ENCODE results near the gene CFAP99. TPM values are rescaled to one million over a fixed set of nuclear protein-coding genes. Genes with fewer than 3 reads are reported as not detected.

CFAP99 gene
- total and polyA plus RNA-seq, 2 donors (not counting 1 experiment from before 2014, with no cell fraction given): not detected

DNA sequence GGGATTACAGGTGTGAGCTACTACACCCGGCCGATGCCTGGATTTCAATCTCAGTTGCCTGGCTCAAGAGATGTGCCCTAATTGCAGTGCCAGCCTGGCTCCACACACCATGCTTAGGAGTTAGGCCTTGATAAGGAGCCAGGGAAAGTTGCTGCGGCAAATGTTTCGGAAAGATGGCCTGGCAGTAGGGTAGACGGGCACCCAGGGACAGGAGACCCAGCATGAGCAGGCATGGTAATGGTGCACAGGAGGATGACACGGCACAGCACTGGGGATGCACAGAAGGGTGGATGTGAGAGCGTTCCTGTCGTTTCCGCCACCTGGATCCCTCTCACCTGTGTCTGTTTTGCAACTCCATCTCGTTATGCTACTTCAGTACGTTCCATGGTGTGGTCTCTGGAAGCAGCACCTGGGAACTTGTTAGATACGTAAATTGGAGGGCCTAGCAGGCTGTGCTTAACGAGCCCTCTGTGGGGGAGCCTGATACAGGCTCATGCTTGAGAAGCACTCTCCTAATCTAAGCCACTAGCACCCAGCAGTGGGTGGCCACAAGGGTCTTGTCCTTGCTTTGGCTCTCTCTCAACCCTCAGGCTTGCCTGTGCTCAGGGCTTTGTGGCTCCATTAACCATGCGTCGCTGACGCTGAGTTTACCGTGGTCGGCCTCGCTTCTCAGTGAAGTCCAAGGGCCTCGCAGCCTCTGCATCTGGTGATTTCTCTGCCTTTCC, 70.5 kb downstream of the CFAP99 start:
- ChIA-PET CTCF (no interaction called here), POLR2A (no interaction called here)
- intact Hi-C loops (cut with micrococcal nuclease): loop anchor here (10.0 kb wide), 2 partner anchors 356 to 446 kb away; partner anchors contain the start of gene ADD1
- DNase-seq: no peak
- TF ChIP-seq EZH2 (IDR thresholded peaks at IDR 0.05; ENCODE audit: borderline replicate concordance, insufficient read depth, low read depth, low read length, poor library complexity, severe bottlenecking): no peak
- no peak for TF ChIP-seq CTCF (IDR thresholded peaks at IDR 0.05)
- 92% methylated on average over 20 of the region's 20 CpGs for WGBS (ENCODE audit: insufficient coverage)
- no peak overlapping the region for H3K27ac Mint-ChIP-seq
- Histone ChIP-seq H3K27me3 (replicated peaks in 1 of 4; ENCODE audit: control extremely low read depth in 1 of 4, control insufficient read depth in 3 of 4, insufficient read depth in 4 of 4, low read length in 3 of 4) (no peaks in the 10 kb centered on the region), H3K36me3 (replicated peaks in 1 of 2; ENCODE audit: control extremely low read depth in 1 of 2, control insufficient read depth in 1 of 2, extremely low read depth in 1 of 2, insufficient read depth in 2 of 2, low read length in 1 of 2) (peaks cover 0 to 50% of the 10 kb centered on the region in 2 experiments), H4K20me1 (ENCODE audit: control insufficient read depth, insufficient read depth, low read length, poor library complexity, severe bottlenecking) (peaks cover 91% of the 10 kb centered on the region), H3K9me3 (ENCODE audit: control extremely low read depth in 1 of 3, control insufficient read depth in 2 of 3, insufficient read depth in 1 of 3, low read length in 2 of 3) (no peaks in the 10 kb centered on the region), H2AFZ (ENCODE audit: insufficient read depth, low read depth, low read length, poor library complexity, severe bottlenecking) (no peak overlapping the region), H3K4me3 (ENCODE audit: control extremely low read depth in 1 of 5, extremely low read depth in 1 of 5, insufficient read depth in 1 of 5, low read depth in 2 of 5, low read length in 4 of 5) (no peak overlapping the region), H3K79me2 (ENCODE audit: control insufficient read depth, insufficient read depth, low read length) (peaks cover 97% of the 10 kb centered on the region), H3K27ac (ENCODE audit: low read length in 2 of 2) (no peak overlapping the region), H3K4me2 (replicated peaks; ENCODE audit: low read depth, low read length, poor library complexity, severe bottlenecking) (no peak overlapping the region), H3K4me1 (ENCODE audit: control insufficient read depth in 2 of 2, insufficient read depth in 2 of 2, low read length in 2 of 2) (peaks cover 41 to 51% of the 10 kb centered on the region in 2 donors), H3K9ac (ENCODE audit: low read length) (no peak overlapping the region)
- no peaks in the 10 kb centered on the region for H3K27me3 Mint-ChIP-seq
- no peaks in the 10 kb centered on the region for H3K9me3 Mint-ChIP-seq (ENCODE audit: insufficient read depth)
- H3K4me3 Mint-ChIP-seq: no peak overlapping the region
- no peak for ATAC-seq (ENCODE audit: low read depth)
- peaks cover 62% of the 10 kb centered on the region for H3K4me1 Mint-ChIP-seq

DNA sequence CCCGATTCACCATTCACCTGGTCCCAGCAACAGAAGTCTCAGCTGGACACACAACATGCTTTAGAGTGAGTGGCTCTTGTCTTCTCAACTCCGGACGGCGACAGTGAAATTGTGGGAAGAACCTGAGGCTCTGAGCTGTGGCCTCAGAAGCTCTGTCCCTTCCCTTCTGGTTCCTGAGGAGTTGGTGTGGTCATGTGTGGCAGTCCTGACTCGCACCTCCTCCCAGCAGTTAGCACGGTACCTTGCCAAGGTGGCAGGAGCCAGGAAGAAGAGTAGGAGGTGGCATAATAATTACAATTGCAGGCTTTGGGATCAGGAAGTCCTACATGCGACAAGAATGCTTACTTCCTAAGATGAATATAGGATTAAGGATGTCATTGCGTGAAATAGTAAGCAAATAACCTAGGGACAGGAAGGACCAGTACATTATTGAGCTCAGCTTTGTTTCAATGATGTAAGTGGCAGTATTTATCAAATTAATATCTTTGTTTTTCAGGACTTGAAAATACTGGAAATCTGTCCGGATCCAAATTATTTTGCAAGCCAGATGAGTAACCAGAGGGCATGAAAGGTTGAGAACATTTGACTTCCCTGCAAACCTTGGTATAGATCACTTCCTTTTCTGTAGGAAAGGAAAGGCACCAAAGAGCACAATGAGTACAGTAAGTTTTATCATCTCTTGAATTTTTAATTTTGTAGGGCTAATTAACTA, 71.2 kb downstream of the CFAP99 start:
- ATAC-seq (ENCODE audit: low read depth): no peak
- CTCF ChIA-PET: no interaction called here
- no peak overlapping the region for H3K4me2 ChIP-seq (replicated peaks; ENCODE audit: low read depth, low read length, poor library complexity, severe bottlenecking)
- H3K9me3 Mint-ChIP-seq (ENCODE audit: insufficient read depth): no peaks in the 10 kb centered on the region
- H3K4me3 ChIP-seq (ENCODE audit: control extremely low read depth in 1 of 5, extremely low read depth in 1 of 5, insufficient read depth in 1 of 5, low read depth in 2 of 5, low read length in 4 of 5): no peak overlapping the region
- H3K9me3 ChIP-seq (ENCODE audit: control extremely low read depth in 1 of 3, control insufficient read depth in 2 of 3, insufficient read depth in 1 of 3, low read length in 2 of 3): no peaks in the 10 kb centered on the region
- no peak overlapping the region for H3K27ac ChIP-seq (ENCODE audit: low read length in 2 of 2)
- peaks cover 97% of the 10 kb centered on the region for H3K79me2 ChIP-seq (ENCODE audit: control insufficient read depth, insufficient read depth, low read length)
- H3K4me1 Mint-ChIP-seq: peaks cover 59% of the 10 kb centered on the region
- no peak overlapping the region for H2AFZ ChIP-seq (ENCODE audit: insufficient read depth, low read depth, low read length, poor library complexity, severe bottlenecking)
- TF ChIP-seq CTCF (IDR thresholded peaks at IDR 0.05): no peak
- no peak for TF ChIP-seq EZH2 (IDR thresholded peaks at IDR 0.05; ENCODE audit: borderline replicate concordance, insufficient read depth, low read depth, low read length, poor library complexity, severe bottlenecking)
- POLR2A ChIA-PET: no interaction called here
- 96% methylated on average over 4 of the region's 9 CpGs for WGBS (ENCODE audit: insufficient coverage)
- peak overlapping the region; percentile 53 for H3K27ac Mint-ChIP-seq
- peaks cover 86% of the 10 kb centered on the region for H4K20me1 ChIP-seq (ENCODE audit: control insufficient read depth, insufficient read depth, low read length, poor library complexity, severe bottlenecking)
- H3K36me3 ChIP-seq (replicated peaks in 1 of 2; ENCODE audit: control extremely low read depth in 1 of 2, control insufficient read depth in 1 of 2, extremely low read depth in 1 of 2, insufficient read depth in 2 of 2, low read length in 1 of 2): peaks cover 0 to 51% of the 10 kb centered on the region in 2 experiments
- H3K9ac ChIP-seq (ENCODE audit: low read length): no peak overlapping the region
- DNase-seq: no peak
- intact Hi-C loops (cut with micrococcal nuclease): loop anchor here (10.0 kb wide), 2 partner anchors 355 to 445 kb away; partner anchors contain the start of gene ADD1
- H3K27me3 ChIP-seq (replicated peaks in 1 of 4; ENCODE audit: control extremely low read depth in 1 of 4, control insufficient read depth in 3 of 4, insufficient read depth in 4 of 4, low read length in 3 of 4): no peaks in the 10 kb centered on the region
- H3K27me3 Mint-ChIP-seq: no peaks in the 10 kb centered on the region
- peaks cover 34 to 48% of the 10 kb centered on the region in 2 donors for H3K4me1 ChIP-seq (ENCODE audit: control insufficient read depth in 2 of 2, insufficient read depth in 2 of 2, low read length in 2 of 2)
- H3K4me3 Mint-ChIP-seq: no peak overlapping the region

Measured in B cell (primary cell).